ENCODE measurements around the gene ABHD15. TPM values are rescaled to one million over a fixed set of nuclear protein-coding genes. Genes with fewer than 3 reads are reported as not detected.

ABHD15 gene
- total and polyA plus RNA-seq, 10 donors, result 5.7 to 23.8 (median 13.6) TPM

DNA sequence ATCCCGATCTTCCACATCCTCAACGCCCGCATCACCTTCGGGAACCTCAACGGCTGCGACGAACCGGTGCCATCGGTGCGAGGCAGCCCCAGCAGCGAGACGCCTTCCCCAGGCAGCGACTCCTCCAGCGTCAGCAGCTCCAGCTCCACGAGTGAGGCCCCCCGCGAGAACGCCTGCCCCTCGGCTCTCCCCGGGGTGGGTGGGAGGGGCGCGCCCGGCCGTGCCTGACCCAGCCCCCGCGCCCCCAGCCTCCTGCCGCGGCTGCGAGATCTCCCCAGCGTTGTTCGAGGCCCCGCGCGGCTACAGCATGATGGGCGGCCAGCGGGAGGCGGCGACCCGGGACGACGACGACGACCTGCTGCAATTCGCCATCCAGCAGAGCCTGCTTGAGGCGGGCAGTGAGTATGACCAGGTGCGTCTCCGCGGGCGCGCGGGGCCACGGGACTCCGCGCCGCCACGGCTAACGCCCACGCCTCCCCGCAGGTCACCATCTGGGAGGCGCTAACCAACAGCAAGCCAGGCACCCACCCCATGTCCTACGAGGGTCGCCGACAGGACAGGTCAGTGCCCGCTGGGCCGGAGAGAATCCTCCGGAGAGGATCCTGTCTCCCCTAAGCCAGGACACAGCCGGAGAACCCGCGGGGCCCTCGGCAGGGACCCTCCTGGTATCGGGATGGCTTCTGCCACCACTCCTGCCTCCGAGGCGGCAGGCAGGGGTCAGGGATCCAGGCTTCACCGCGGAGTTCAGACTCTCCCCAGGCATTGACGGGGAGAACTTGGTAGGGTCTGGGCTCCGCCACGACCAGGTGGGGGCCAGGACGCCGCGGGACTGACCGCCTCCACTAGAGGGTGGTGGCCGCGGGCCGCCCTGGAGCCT is 45.8 kb upstream of the ABHD15 start:
- Histone ChIP-seq H3K27me3 (replicated peaks in 1 of 7) (peaks cover 0 to 47% (median 10%) of the 10 kb centered on the region in 7 donors), H3K36me3 (no peaks in the 10 kb centered on the region), H3K27ac (peak overlapping the region in 3 of 8 donors; percentile 18 to 53 (median 39)), H3K4me3 (peak overlapping the region in 7 of 8 donors; percentile 33 to 69 (median 44)), H3K4me1 (peaks cover 34 to 52% (median 51%) of the 10 kb centered on the region in 6 donors), H3K9me3 (no peaks in the 10 kb centered on the region)
- intact Hi-C loops (cut with DNase I; ENCODE audit: low total_unique reads), result no loop called here
- 42 to 75% (median 51%) methylated on average over 45 to 85 of the region's 85 CpGs for WGBS, 5 donors
- no peak for TF ChIP-seq POLR2A (IDR thresholded peaks at IDR 0.05)
- DNase-seq, result peak; percentile 77

DNA sequence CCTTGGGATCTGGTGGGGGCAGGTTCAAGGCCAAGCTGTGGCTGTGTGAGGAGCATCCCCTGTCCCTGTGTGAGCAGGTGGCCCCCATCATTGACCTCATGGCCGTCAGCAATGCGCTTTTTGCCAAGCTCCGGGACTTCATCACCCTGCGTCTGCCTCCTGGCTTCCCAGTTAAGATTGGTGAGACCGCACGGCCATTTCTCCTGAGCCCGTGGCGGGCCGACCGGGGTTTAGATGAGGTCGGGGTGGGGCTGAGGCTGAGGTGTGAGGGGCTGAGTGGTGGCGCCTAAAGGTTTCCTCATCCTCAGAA is 45.2 kb upstream of the ABHD15 start:
- no peak overlapping the region for H3K4me3 ChIP-seq
- DNase-seq, result no peak
- intact Hi-C loops (cut with DNase I; ENCODE audit: low total_unique reads), result no loop called here
- peaks cover 28 to 46% (median 45%) of the 10 kb centered on the region in 6 donors for H3K4me1 ChIP-seq
- TF ChIP-seq POLR2A (IDR thresholded peaks at IDR 0.05) (no peak), POLR2AphosphoS5 (IDR thresholded peaks at IDR 0.05) (no peak)
- TF ChIP-seq, protein P1, sequence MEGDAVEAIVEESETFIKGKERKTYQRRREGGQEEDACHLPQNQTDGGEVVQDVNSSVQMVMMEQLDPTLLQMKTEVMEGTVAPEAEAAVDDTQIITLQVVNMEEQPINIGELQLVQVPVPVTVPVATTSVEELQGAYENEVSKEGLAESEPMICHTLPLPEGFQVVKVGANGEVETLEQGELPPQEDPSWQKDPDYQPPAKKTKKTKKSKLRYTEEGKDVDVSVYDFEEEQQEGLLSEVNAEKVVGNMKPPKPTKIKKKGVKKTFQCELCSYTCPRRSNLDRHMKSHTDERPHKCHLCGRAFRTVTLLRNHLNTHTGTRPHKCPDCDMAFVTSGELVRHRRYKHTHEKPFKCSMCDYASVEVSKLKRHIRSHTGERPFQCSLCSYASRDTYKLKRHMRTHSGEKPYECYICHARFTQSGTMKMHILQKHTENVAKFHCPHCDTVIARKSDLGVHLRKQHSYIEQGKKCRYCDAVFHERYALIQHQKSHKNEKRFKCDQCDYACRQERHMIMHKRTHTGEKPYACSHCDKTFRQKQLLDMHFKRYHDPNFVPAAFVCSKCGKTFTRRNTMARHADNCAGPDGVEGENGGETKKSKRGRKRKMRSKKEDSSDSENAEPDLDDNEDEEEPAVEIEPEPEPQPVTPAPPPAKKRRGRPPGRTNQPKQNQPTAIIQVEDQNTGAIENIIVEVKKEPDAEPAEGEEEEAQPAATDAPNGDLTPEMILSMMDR (IDR thresholded peaks at IDR 0.05 in 8 of 11, conservative IDR thresholded peaks at IDR 0.05 in 3 of 11), result no peak
- H3K9me3 ChIP-seq, result no peaks in the 10 kb centered on the region
- 92 to 100% (median 94%) methylated on average over 4 to 12 of the region's 12 CpGs for WGBS, 5 donors
- H3K27me3 ChIP-seq (replicated peaks in 1 of 7), result peaks cover 0 to 41% (median 10%) of the 10 kb centered on the region in 7 donors
- H3K27ac ChIP-seq, result no peak overlapping the region
- H3K36me3 ChIP-seq, result no peaks in the 10 kb centered on the region

DNA sequence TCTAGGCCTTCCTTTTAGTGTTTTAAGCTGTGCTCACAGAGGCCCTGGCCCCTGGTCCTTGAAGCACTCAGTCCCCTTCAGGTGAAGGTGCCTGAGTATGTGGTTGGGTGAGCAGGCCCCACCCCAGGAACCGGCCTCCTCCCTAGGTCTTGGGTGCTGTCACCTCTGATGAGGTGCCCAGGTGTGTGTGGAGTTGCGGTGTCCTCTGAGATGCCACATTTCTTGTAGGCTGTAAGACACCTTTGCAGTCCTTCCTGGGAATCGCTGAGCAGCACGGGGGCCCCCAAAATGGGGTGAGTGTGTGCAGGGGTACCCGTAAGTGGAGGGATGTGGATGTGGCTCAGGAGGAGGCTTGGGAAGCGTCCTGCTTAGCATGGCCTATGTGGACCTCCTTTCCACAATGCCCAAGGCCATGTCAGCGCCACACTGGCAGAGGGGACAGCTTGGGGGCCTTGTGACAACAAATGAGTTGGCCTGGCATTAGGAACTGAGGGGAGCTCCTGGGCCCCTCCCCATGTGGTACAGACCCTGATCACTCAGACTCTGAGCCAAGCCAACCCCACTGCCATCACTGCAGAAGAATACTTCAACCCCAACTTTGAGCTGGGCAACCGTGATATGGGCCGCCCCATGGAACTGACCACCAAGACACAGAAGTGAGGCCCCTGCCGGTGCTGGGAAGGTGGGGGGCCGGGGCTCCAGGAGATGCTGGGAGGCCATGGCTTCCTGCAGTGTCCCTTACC is 44.7 kb upstream of the ABHD15 start:
- intact Hi-C loops (cut with DNase I; ENCODE audit: low total_unique reads), result no loop called here
- no peak for DNase-seq
- Histone ChIP-seq H3K4me1 (peaks cover 23 to 41% (median 40%) of the 10 kb centered on the region in 6 donors), H3K4me3 (no peak overlapping the region), H3K27me3 (replicated peaks in 1 of 7) (peaks cover 0 to 36% (median 5%) of the 10 kb centered on the region in 7 donors), H3K36me3 (no peaks in the 10 kb centered on the region), H3K9me3 (no peaks in the 10 kb centered on the region), H3K27ac (no peak overlapping the region)
- 95 to 99% (median 97%) methylated on average over 7 to 11 of the region's 11 CpGs for WGBS, 5 donors
- no peak for TF ChIP-seq POLR2AphosphoS5 (IDR thresholded peaks at IDR 0.05)
- TF ChIP-seq, protein P1 (IDR thresholded peaks at IDR 0.05 in 8 of 11, conservative IDR thresholded peaks at IDR 0.05 in 3 of 11), result no peak
- TF ChIP-seq POLR2A (IDR thresholded peaks at IDR 0.05), result no peak

DNA sequence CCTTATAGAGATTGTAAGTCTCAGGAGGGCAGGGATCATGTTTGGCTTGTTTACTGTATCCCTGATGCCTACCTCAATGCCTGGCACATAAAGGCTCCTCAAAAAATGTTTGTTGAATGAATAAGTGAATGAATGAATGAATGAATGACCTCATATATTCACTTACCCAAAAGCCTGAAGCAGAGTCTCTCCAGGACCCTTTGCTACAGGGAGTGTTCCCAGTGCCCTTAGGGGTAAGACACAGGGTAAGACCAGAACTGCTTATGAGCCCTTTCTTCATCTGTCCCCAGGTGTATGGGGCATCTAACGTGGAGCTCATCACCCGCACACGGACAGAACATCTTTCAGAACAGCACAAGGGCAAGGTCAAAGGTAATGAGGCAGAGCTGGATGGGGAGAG is 43.6 kb upstream of the ABHD15 start:
- 77 to 95% (median 84%) methylated on average over 3 of the region's 3 CpGs for WGBS, 5 donors
- peaks cover 15 to 30% (median 29%) of the 10 kb centered on the region in 6 donors for H3K4me1 ChIP-seq
- H3K27ac ChIP-seq, result no peak overlapping the region
- H3K4me3 ChIP-seq, result no peak overlapping the region
- TF ChIP-seq, protein P1 (IDR thresholded peaks at IDR 0.05 in 8 of 11, conservative IDR thresholded peaks at IDR 0.05 in 3 of 11), result no peak
- TF ChIP-seq POLR2AphosphoS5 (IDR thresholded peaks at IDR 0.05) (no peak), POLR2A (IDR thresholded peaks at IDR 0.05) (no peak)
- H3K36me3 ChIP-seq, result no peaks in the 10 kb centered on the region
- DNase-seq, result no peak
- H3K27me3 ChIP-seq (replicated peaks in 1 of 7), result peaks cover 0 to 28% (median 0%) of the 10 kb centered on the region in 7 donors
- H3K9me3 ChIP-seq, result no peaks in the 10 kb centered on the region
- intact Hi-C loops (cut with DNase I; ENCODE audit: low total_unique reads), result no loop called here

Measured in spleen (tissue), 11 donors.